PC-9 (cell line): ENCODE results near the gene KCNMB2. TPM values are rescaled to one million over a fixed set of nuclear protein-coding genes. Genes with fewer than 3 reads are reported as not detected.

Source experiments
- BruUV-seq: library from RNA; stranded (reverse); fragments of 400-500 nt; replicated peaks from 2 replicates; lab custom pipeline; 2021; lab: Mats Ljungman, UMichigan
- CTCF ChIA-PET: fragments of 300-600 bp; sonication (Branson Sonifier 250); formaldehyde crosslinking; loops from one replicate; lab custom pipeline; 2022; ENCODE audit warnings: antibody characterized with exemption; lab: Charles Lee
- POLR2A ChIA-PET: fragments of 300-600 bp; sonication (Branson Sonifier 250); formaldehyde crosslinking; loops from one replicate; lab custom pipeline; 2022; ENCODE audit warnings: antibody characterized with exemption; ENCODE audit not compliant: unreplicated experiment; lab: Charles Lee
- DNase-seq, 2 experiments: peaks; one replicate each; pipeline versions ENCODE4 v3.0.0 to v3.0.0-alpha.2; 2015 to 2022; ENCODE audit warnings: mixed read lengths in 1 of 2
- H2AFZ ChIP-seq: fragments of 200-600 bp; sonication (generic); 2 replicates; pipeline ENCODE4 v1.8.1; 2017; ENCODE audit warnings: antibody characterized with exemption
- H3F3A ChIP-seq: fragments of 200-600 bp; sonication (generic); 2 replicates; pipeline ENCODE4 v1.8.1; 2017; ENCODE audit warnings: antibody characterized with exemption, mild to moderate bottlenecking, low read depth; ENCODE audit not compliant: insufficient read depth
- H3K27ac ChIP-seq: fragments of 200-600 bp; sonication (generic); 2 replicates; pipeline ENCODE4 v1.6.1; 2016; ENCODE audit warnings: mixed run types
- H3K27me3 ChIP-seq: fragments of 200-600 bp; sonication (generic); 2 replicates; pipeline ENCODE4 v1.6.1; 2016; ENCODE audit warnings: low read depth, mixed run types; ENCODE audit not compliant: insufficient read depth
- H3K36me3 ChIP-seq: fragments of 200-600 bp; sonication (generic); 2 replicates; pipeline ENCODE4 v1.6.1; 2016; ENCODE audit warnings: low read depth, mixed run types
- H3K4me1 ChIP-seq: fragments of 200-600 bp; sonication (generic); replicated peaks from 2 replicates; pipeline ENCODE4 v1.6.1; 2016; ENCODE audit warnings: mixed run types; ENCODE audit not compliant: insufficient read depth
- H3K4me2 ChIP-seq: fragments of 200-600 bp; sonication (generic); 2 replicates; pipeline ENCODE4 v1.6.1; 2017; ENCODE audit warnings: mixed run types
- H3K4me3 ChIP-seq: fragments of 200-600 bp; sonication (generic); 2 replicates; pipeline ENCODE4 v1.6.1; 2016; ENCODE audit warnings: mixed run types
- H3K79me2 ChIP-seq: fragments of 200-600 bp; sonication (generic); 2 replicates; pipeline ENCODE4 v1.6.1; 2017; ENCODE audit warnings: low read depth, mixed run types
- H3K9me2 ChIP-seq: fragments of 200-600 bp; sonication (generic); 2 replicates; pipeline ENCODE4 v1.8.1; 2017; ENCODE audit warnings: mild to moderate bottlenecking; ENCODE audit not compliant: insufficient read depth
- H3K9me3 ChIP-seq: fragments of 200-600 bp; sonication (generic); 2 replicates; pipeline ENCODE4 v1.8.1; 2016; ENCODE audit warnings: low read depth; ENCODE audit not compliant: insufficient read depth
- H4K20me1 ChIP-seq: fragments of 200-600 bp; sonication (generic); 2 replicates; pipeline ENCODE4 v1.8.1; 2017; ENCODE audit not compliant: insufficient read depth
- CTCF ChIP-seq: fragments of 200-600 bp; sonication (generic); conservative IDR thresholded peaks from 2 replicates; pipeline ENCODE4 v1.6.1; 2017; ENCODE audit warnings: mixed run types, antibody characterized with exemption, mild to moderate bottlenecking, moderate library complexity
- EZH2 ChIP-seq: fragments of 200-600 bp; sonication (generic); IDR thresholded peaks from 2 replicates; pipeline ENCODE4 v1.8.0; 2017; ENCODE audit warnings: antibody characterized with exemption, low read depth
- intact Hi-C: fragments of 100-400 bp; cut with micrococcal nuclease; formaldehyde crosslinking; loops from one replicate; pipeline ENCODE4 v1.10.0; 2022; ENCODE audit not compliant: unreplicated experiment
- total RNA-seq: library from RNA; stranded (reverse); gene quantifications from 2 replicates; pipeline ENCODE4 v1.2.3, GENCODE V29; 2021

KCNMB2 gene
- total RNA-seq, 1 experiment from 2014 or later, result not detected

- Histone ChIP-seq H2AFZ (no peak overlapping the region), H3K9me3 (no peaks in the 10 kb centered on the region), H3K4me3 (no peak overlapping the region), H4K20me1 (no peaks in the 10 kb centered on the region), H3F3A (peaks cover 6% of the 10 kb centered on the region; the same call in 1 of the 2 replicates), H3K4me2 (no peak overlapping the region), H3K27ac (no peak overlapping the region), H3K27me3 (no peaks in the 10 kb centered on the region), H3K36me3 (no peaks in the 10 kb centered on the region), H3K79me2 (no peaks in the 10 kb centered on the region), H3K4me1 (peaks cover 8% of the 10 kb centered on the region), H3K9me2 (no peaks in the 10 kb centered on the region)
- BruUV-seq, result no TSS peak
- ChIA-PET POLR2A (no interaction called here), CTCF (no interaction called here)
- no peak for DNase-seq
- no peak for TF ChIP-seq CTCF
- no peak for TF ChIP-seq EZH2
- intact Hi-C loops, result no loop called here
These were observed 15.8 kb upstream of the KCNMB2 start for GRCh38 chr3:178520451-178520850.

- Histone ChIP-seq H2AFZ (no peak overlapping the region), H3F3A (peaks cover 6% of the 10 kb centered on the region; the same call in 1 of the 2 replicates), H3K9me2 (no peaks in the 10 kb centered on the region), H3K9me3 (no peaks in the 10 kb centered on the region), H4K20me1 (no peaks in the 10 kb centered on the region), H3K79me2 (no peaks in the 10 kb centered on the region), H3K4me2 (no peak overlapping the region), H3K4me1 (peaks cover 8% of the 10 kb centered on the region), H3K27ac (no peak overlapping the region), H3K4me3 (no peak overlapping the region), H3K27me3 (no peaks in the 10 kb centered on the region), H3K36me3 (no peaks in the 10 kb centered on the region)
- intact Hi-C loops, result no loop called here
- TF ChIP-seq CTCF (no peak), EZH2 (no peak)
- CTCF ChIA-PET, result no interaction called here
- no TSS peak for BruUV-seq
- POLR2A ChIA-PET, result interaction anchor here (0.6 kb wide), 1 partner anchor 18 kb away, joined by 5 read pairs; no protein-coding TSS in a partner anchor
- no peak for DNase-seq
These were observed 13.8 kb upstream of the KCNMB2 start for GRCh38 chr3:178522200-178523052.

GRCh38 chr3:178525251-178525650 lies 11.0 kb upstream of the KCNMB2 start:
- no peak overlapping the region for H3K4me3 ChIP-seq

More at GRCh38 chr3:178525251-178525650, 11.0 kb upstream of the KCNMB2 start:
- BruUV-seq, result no TSS peak
- Histone ChIP-seq H4K20me1 (no peaks in the 10 kb centered on the region), H2AFZ (no peak overlapping the region; the same call in 1 of the 2 replicates), H3K79me2 (no peaks in the 10 kb centered on the region), H3K9me3 (no peaks in the 10 kb centered on the region), H3F3A (no peaks in the 10 kb centered on the region), H3K36me3 (no peaks in the 10 kb centered on the region), H3K9me2 (no peaks in the 10 kb centered on the region), H3K4me1 (no peaks in the 10 kb centered on the region), H3K4me2 (no peak overlapping the region), H3K27me3 (no peaks in the 10 kb centered on the region), H3K27ac (no peak overlapping the region)
- intact Hi-C loops, result no loop called here
- no peak for DNase-seq
- CTCF ChIA-PET, result no interaction called here
- POLR2A ChIA-PET, result no interaction called here
- TF ChIP-seq EZH2 (no peak), CTCF (no peak)
